GM18519 (cell line): ENCODE data around the gene NF1.
"Not testable (repeated sequence)": the region's sequence is repeated elsewhere in the genome, so short reads cannot be mapped to it uniquely, and the experiment has no call there.

Source experiments
- ATAC-seq: cut with Tn5 transposase; IDR thresholded peaks from one replicate; pipeline ENCODE4 v1.9.1; 2021; ENCODE audit warnings: mild to moderate bottlenecking, moderate library complexity; ENCODE audit not compliant: unreplicated experiment, low FRiP score

Gene NF1

DNA sequence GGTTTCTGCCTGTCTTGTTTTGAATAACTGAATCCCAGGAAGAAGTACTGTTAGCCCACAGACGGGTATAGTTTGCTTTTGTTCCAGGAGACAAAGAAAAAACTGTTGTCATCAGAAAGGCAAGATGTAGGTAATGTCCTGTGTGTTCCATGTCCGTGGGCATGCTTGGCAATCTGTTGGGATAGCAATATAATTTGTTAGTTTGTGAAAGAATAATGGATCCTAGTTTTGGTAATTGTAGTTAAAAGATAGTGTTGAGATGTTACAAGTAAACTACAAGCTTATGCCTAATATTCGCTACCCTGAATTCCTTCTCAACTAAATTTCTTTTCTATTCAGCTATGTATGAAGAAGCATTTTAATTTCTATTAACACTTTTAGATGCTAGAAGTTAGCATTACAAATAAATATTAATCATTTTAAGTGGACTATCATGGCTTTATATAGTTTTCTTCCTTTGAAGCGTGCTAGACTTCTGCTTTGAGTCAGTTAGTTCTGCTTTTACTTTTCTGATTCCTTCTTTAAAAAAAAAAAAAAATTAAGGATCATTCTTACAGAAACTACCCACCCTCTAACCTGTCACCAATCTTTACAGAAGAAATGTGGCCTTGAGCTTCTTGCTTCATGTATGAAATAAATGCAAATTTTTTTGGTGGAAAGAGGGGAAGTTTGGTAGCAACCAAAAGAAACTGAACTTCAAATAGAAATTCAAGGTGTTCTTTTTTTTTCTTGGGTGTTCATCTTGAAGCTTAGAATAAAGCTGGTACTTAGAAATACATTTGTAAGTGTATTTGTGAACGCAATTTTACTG, 224.3 kb downstream of the NF1 start:
- no peak for ATAC-seq

DNA sequence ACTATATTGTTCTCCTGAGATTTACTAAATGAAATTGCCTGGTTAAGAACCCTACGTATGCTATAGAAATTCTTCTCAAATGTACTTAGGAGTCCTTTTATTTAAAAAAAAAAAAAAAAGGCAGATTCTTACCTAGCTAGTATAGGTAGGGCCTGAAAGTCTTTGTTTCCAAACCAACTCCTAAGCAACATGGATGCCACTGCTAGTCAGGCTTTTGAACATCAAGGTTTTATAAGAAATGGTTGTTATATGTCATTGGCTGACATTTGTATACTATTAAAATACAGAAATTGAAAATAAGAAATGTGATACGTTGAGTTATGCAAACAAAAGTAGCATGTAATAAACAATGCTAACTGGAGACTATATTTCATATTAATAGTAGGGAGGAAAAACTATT, 225.5 kb downstream of the NF1 start:
- ATAC-seq: no peak

DNA sequence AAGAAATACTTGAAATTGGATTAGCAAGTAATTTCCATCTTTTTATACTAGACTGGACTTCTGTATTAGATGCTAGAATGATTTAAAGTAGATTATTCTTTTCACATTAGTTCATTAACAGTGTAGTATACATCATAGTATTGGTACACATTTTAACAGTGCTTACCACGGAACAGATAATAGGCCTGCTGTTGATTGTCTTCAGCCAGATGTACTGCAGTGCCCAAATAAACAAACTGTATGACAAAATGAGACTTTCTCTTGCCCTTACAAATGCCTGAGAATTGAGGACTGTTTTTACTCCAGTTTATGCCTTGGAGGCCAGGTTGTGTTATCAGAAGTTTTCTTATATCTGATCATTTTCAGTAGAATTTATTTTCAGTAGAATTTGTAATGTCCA, 226.0 kb downstream of the NF1 start:
- ATAC-seq: no peak

DNA sequence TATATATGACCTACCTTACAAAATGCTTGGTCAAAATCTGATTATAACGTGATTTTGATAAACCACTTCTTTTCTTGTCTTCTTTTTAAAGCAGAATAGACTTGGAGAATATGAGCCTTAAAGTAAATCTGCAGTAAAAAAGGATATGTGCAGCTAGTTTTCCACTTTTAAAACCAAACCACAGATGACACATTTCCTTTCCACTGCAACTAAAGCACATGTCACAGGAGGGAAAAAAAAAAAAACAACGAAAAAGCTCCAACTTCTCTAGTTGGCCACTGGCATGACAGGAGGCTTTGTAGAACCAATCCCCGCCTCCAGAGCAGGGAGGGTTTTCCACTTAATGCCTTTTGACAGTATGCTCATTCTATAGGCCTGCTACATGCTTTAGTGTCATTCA, 226.7 kb downstream of the NF1 start, which contains the start of gene EVI2A:
TSS of gene EVI2A (minus strand) at position 142 of the 400 bp plus-strand sequence. CDS start 2,609 bp downstream, outside the sequence.
- no peak for ATAC-seq

DNA sequence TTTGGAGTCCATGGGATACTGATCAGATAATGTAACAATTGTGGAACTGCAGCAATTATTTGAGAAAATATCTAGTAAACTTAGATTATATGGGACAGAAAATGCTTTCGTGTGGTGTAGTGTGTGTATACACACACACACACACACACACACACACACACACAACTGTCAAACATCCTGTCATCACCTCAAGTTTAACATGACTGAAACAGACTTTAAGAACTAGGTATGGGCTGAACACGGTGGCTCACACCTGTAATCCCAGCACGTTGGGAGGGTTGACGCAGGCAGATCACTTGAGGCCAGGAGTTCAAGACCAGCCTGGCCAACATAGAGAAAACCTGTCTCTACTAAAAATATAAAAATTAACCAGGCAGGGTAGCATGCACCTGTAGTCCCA, 227.2 kb downstream of the NF1 start:
- ATAC-seq: no peak

DNA sequence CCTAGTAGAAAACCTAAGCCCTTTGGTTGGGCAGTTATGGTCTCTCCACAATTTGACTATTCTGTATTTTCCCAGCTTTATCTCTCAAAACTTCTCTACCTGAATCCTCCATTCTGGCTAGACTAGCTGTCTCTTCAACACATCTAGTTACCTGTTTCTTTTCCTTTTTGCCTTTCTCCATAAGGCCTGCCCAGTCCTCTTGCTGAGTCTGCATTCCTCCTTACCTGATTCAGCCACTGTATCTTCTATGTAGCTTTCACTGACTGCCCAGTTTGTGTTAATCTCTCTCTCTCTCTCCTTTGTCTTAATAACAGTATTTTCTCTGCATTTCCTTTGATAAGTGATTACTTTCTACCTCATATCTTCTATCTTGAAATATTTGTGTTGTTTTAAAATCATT, 228.8 kb downstream of the NF1 start:
- ATAC-seq: no peak

DNA sequence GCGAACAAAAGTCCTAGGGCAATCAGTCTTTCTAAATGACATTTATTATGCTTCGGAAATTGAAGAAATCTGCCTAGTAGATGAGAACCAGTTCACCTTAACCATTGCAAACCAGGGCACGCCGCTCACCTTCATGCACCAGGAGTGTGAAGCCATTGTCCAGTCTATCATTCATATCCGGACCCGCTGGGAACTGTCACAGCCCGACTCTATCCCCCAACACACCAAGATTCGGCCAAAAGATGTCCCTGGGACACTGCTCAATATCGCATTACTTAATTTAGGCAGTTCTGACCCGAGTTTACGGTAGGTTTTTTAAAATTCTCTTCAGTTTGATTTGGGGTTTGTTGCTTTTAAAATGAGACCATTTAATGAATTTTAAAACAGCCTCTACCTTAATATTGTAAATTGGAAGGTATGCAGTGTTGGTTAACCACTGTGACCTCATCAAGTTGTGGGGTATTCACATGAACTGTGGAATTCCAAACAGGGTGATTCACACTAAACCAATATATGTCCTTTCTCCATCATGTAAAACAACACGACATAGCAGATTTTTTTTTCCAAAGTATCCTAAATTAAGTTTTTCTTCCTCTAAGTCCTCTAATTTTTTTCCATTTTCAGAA, 232.9 kb downstream of the NF1 start:
- ATAC-seq: no peak

DNA sequence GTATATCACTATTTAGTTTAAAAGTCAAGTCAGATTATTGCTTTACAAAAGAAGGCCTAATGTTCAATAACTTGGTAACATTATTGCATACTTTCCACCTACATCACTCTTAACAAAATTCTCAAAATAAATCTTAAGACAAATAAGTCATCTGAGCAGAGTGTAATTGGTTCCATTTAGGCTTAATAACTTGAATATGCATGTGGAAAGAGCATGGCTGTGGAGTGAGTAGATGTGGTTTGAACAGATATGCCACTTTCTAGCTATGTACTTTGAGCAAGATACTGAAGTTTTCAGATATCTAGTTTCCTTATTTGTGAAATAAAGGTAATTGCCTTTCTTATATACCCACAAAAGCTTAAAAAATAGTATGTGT, 233.4 kb downstream of the NF1 start:
- no peak for ATAC-seq

DNA sequence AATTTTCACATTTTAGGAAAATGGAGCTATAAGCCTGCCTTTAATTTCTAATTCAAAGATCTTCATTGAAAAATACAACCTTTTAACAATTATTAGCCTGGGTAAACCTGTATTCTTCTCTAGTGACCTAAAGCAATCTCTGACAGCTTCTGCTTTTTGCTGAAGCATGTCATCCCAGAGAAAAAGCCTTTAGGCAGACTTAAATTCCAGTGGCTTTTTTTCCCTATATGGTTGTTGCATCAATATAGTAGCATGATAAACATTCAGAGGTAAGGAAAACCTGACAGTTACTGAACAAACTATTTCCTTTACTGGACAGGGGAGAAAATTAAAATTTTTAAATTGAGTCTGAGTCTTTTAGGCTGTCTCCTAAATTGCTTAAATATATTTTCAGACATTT, 234.4 kb downstream of the NF1 start:
- no peak for ATAC-seq

DNA sequence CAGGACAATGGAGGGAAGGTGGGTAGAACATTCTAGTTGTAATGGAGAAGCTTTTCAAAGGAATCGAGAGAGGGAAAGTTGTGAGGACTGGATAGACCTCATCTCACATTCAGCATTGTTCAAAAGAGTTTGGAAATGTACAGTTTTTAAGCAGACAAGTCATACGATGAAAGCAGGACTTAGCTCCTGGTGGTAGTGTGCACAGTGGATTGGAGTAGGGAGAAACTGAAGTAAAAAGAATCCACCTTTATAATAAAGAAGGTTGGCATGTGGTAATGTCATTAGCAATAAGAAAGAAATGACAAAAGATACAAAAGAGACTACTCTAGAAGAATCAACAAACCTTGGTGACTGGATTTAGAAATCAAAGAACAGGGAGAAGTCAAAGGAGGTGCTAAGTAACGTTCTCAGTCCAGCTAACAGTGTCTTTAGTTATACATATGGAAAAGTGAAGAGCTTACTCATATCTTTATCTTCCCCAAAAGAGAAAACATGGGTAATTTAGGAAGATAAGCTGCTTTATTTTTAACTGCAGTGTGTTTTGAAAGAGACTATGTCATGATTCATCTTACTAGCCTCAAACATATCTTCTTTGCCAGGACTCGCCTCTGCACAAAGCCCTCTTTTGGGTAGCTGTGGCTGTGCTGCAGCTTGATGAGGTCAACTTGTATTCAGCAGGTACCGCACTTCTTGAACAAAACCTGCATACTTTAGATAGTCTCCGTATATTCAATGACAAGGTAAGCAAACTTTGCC, 245.3 kb downstream of the NF1 start:
- no peak for ATAC-seq

DNA sequence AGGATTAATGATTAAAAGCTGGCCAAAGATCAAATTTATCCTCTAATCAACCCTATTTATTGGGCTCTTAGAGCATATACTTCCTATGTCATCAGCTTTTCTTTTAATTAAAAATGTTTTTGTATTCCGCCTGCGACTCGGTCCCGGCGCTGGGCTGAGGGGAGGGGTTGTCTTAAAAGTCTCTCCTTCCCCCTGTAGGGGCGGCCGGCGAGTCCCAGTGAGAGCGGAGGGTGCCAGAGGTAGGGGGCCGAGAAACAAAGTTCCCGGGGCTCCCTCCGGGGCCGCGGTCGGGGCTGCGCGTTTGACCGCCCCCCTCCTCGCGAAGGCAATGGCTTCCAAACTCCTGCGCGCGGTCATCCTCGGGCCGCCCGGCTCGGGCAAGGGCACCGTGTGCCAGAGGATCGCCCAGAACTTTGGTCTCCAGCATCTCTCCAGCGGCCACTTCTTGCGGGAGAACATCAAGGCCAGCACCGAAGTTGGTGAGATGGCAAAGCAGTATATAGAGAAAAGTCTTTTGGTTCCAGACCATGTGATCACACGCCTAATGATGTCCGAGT, 250.5 kb downstream of the NF1 start:
- ATAC-seq: not testable (repeated sequence)

DNA sequence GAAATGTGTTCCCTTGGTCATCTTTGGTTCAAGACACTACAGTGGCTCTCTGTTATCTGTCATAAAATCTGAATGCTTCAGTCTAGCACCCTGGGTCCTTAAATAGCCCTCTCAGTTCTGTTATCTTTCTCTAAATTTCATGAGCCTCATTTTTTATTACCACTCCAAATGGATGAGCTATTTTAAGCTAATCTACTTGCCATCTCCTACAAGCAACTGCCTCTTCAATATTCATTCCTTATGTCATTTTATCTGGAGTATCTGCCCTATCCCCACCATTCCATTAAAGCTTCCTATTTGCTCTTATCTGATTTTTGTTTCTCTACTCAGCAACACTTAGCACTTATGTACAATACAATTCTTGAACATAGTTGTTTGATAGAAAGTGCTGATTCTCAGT, 254.7 kb downstream of the NF1 start:
- no peak for ATAC-seq

DNA sequence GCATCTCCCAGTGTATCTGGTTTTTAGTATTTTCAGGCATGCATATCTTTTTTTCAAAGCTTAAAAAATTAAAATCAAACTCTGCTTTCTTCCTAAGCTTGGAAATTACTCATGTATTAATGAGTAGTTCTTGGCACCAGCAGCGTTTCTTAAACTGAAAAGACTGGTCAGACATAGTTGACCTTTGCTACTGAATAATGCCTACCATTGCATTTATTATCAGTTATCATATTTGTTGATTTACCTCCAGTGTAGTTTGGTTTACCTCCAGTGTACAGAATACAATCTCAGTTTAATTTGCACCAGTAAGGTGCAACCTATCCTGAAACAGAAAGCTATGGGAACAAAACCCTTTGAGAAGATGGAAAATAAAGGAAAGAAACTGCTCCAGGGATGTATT, 261.2 kb downstream of the NF1 start:
- no peak for ATAC-seq

DNA sequence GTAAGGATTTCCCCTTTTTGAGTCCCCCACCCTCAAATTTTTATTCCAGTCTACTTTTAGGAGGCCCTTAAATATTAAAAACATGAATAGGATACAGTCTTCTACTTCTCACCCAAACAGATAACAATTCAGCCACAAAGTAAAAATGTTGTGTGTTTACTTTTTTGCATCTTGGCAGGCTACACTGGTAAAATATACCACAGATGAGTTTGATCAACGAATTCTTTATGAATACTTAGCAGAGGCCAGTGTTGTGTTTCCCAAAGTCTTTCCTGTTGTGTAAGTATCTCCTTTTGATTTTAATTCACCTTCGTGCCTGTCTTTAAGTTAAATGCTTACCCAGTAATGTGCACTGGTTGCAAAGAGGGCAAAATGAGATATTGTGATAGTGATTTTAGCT, 262.3 kb downstream of the NF1 start:
- ATAC-seq: no peak

DNA sequence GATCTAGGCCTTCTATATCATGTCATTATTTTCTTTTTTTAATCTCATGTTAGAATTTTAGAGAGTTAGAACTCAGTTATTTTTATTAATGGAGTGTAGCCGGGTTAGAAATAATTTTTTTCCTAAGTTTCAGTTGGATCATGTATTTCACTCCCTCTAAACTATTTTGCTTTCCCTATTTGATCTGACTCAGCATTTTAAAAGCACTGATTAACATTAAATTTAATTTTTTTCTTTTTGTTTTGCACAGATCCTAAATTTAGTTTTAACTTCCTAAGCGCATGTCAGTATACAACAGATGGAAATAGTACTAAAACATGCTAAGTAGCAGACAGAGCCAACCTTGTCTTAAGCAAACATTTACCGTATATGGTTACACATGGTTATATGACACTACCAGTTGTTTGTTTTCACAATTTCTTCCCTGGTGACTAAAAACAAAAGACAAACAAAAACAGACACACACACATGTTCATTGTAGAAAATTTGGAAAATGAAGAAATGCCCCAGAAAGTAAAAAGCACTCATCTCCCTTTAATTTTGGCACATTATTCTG, 263.1 kb downstream of the NF1 start:
- no peak for ATAC-seq

DNA sequence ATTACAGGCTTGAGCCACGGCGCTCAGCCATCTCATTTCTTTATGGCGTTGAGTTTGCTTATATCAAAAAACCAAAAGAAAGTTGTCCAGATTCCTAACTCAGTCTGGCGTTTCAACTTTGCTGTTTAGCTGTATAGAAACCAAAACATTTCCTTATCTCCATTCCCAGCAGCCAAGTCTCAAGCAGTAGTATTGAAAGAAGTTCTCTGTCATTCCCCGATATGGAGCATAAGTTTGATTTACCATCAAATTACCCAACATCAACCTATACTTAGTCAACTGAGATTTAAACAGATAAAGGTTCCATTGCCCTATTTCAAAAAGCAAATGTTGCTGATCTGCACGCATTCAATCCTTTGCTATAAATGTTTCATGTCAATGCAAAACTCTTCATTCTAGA, 269.2 kb downstream of the NF1 start:
- ATAC-seq: no peak

DNA sequence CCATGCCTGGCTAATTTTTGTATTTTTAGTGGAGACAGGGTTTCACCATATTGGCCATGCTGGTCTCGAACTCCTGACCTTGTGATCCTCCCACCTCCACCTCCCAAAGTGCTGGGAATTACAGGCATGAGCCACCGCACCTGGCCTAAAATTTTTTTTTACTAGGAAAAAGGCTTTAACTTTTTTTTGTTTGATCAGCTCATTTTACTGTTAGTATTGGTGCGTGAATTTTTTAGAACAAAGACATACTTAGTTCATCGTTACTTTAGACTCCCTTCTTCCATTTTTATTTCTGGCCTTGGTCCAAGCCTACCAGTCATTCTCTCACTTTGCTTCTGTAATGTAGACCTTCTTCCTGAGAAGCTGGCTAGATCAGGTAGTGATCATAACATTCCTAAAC, 271.3 kb downstream of the NF1 start:
- ATAC-seq: no peak

DNA sequence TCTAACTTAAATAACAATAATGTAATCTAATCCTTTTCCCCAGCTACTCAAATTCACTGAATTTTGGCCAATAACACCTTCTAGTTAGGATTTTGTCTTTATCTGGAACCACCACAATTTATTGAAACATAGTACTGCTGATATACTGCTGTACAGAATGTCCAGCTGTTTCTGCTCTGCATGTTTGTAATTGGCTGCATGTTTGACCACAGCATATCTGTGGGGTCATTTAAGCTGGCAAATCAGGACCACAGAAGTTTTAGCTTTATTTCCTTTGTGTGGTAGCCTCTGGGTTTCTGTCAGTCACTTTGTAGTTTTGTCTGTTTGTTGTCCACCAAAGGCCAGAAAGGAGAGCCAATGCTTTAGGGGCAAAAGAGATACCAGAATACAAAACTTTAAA, 274.5 kb downstream of the NF1 start:
- no peak for ATAC-seq

DNA sequence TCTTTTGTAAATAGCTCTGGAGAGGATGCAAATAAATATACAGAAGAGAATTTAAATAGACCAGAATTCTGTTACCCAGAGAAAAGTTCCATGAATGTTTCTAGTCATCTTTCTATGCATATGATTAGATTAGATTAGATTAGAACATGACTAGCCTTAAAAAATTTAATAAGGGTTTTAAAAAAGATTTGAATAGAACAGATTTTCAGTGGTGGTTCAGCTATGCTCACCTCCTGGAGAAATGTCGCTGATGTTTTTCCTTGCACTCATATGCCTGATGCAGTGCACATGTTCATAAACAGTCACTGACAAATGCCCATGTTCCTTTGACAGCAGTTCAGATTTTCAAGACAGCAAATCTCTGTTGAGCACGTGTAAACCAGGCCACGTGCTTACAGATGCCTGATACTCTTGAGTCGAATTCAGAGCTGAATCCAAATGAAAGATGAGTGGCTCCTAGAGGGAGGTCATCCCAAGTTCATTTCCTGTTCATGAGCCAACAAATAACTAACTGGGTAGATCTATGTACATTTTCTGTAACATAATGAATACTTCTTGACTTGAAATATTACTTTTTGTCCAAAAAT, 276.8 kb downstream of the NF1 start:
- ATAC-seq: no peak
